Testis (tissue), 2 donors: Measurements from ENCODE around the gene SAMD4A.

Experiments used
- CTCF ChIP-seq, 3 experiments: fragments of 450-650 bp in 2 of 3; fragments of 200-600 bp in 1 of 3; sonication (generic) in 1 of 3; IDR thresholded peaks; one replicate each; pipeline ENCODE4 v1.5.1; 2016 to 2019; ENCODE audit warnings: antibody characterized with exemption in 3 of 3, mild to moderate bottlenecking in 2 of 3, moderate library complexity in 1 of 3
- POLR2A ChIP-seq: fragments of 450-650 bp; IDR thresholded peaks from one replicate; pipeline ENCODE4 v1.6.1; 2017; ENCODE audit warnings: antibody characterized with exemption, mild to moderate bottlenecking, moderate library complexity

DNA sequence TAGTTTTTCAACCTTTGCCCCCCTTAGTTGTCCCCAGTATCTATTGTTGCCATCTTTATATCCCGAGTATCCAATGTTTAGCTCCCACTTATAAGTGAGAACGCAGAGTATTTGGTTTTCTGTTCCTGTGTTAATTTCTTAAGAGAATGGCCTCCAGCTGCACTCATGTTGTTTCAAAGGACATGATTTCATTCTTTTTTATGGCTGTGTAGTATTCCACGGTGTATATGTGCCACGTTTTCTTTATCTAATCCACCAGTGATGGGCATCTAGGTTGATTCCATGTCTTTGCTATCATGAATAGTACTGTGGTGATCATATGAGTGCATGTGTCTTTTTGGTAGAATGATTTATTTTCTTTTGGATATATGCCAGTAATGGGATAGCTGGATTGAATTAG is 263.7 kb downstream of the SAMD4A start:
- TF ChIP-seq CTCF (IDR thresholded peaks at IDR 0.05) (no peak), POLR2A (no peak)
